Measurements from ENCODE around the gene PRND.
"Not testable (repeated sequence)": the region's sequence is repeated elsewhere in the genome, so short reads cannot be mapped to it uniquely, and the experiment has no call there.

PRND gene

DNA sequence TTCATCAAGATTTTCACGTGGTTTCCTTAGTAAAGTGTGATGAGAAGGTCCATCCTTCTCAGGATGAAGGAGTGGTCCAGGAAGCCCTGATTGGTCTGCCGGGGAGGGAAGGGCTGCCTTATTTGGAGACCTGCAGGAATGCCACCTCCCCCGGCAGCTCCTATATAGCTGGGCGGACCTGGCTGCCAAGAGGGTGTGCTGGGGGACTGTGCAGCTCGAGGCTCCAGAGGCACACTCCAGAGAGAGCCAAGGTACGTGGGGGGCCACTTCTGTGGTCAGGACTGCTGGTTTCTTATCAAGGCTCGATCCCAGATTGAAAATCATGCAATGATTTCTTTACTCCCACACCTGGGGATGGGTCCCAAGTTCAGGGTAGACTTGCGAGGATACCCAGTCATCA is at the start of gene PRND:
Gene PRND (plus strand): TSS at position 191 of the 400 bp plus-strand sequence. CDS start 2,643 bp downstream, outside the sequence.
- FAIRE-seq: no peak

- no peak for FAIRE-seq
These were observed 48.8 kb upstream of the PRND start for GRCh38 chr20:4672948-4673347.

- FAIRE-seq: no peak
These were observed 48.2 kb upstream of the PRND start for GRCh38 chr20:4673371-4674001.

DNA sequence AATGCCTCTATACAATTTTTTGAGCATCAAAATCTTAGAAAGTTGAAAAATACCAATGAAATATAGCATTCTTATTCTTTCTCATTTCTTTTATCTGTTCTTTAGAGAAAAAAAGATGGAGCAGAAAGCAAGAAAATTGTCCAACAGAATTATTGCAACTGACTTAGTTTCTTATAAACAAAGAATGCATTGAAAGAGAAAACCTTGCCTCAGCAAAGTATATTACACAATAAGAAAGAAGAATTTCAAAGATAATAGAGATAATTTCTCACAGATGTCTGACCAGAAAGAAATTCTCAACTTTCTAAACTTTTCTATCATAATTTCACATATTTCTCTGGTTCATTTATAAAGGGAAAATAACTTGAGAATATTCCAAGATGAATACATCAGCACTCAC is 47.0 kb upstream of the PRND start:
- no peak for FAIRE-seq

- FAIRE-seq: no peak
These were observed 43.9 kb upstream of the PRND start for GRCh38 chr20:4677846-4678245.

DNA sequence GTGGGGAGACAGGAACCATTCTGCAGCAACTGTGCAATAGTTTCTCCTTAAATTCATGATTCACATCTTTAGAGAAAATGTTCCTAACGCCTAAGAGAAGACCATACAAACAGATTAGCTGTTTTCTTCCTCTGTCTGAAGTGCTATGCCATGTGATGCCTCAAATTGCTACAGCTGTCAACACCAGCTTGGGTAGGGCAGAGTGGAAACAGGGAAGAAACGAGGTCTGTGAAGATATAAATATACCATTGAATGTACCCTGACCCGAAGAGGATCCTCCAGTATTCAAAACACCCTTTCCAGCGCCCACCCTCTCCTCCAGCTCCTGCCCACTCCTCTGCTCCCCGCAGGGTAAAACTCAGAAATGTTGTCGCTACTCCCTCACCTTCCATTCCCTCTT is 40.3 kb upstream of the PRND start:
- no peak for FAIRE-seq

GRCh38 chr20:4681991-4682401 is 39.7 kb upstream of the PRND start:
- no peak for FAIRE-seq

GRCh38 chr20:4682682-4683081 is 39.0 kb upstream of the PRND start:
- FAIRE-seq: no peak

DNA sequence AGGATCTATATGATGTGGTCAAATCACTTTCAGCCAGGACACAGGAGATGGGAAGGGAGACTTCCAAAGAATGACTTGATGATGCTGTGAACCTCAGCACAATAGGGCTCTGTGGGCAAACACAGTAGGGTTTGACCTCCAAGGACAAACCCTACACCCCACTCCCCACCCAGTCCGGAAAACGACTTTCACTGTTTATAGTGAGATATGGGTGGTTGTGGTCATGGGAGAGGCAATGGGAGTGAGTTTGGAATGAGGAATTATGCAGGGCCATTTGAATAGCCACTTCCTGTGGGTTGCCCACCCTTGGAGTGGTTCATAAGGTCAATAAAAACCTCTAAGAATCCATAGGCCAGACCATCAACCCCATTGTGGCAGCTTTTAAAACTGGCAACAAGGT is 38.4 kb upstream of the PRND start:
- no peak for FAIRE-seq

DNA sequence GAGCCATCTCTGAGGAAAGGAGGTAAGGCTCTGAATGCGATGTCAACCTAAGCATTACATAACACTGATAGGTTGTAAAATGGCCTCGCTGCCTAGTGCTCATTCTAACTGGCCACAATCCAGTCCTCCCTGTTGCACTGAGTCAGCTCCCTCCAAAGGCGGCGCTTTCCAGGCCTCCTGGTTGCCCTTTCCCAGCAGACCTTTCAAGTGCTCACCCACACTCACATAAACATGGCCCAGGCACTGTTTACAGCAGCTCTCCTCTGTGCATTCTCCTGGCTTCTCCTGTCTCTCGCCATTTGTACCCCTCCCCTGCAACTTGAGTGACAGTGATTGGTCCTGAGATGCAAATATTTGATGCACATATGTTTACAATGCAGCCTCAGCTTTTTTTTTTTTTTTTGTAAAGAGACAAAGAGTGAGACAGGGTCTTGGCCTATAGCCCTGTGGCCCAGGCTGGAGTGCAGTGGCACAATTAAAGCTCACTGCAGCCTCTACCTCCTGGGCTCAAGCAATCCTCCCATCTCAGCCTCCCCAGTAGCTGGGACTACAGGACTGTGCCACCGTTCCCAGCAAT is 36.8 kb upstream of the PRND start:
- FAIRE-seq: peak; percentile 81

DNA sequence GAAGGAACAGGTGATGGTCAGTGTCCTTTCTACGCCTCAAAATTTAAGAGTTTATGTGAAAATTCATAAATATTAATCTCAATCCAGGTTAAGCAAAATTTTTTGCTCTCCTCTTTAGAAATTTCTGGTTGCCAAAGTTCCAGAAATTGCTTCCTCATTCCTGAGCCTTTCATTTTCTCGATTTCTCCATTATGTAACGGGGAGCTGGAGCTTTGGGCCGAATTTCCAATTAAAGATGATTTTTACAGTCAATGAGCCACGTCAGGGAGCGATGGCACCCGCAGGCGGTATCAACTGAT is 35.8 kb upstream of the PRND start:
- peak; percentile 98 for FAIRE-seq

- no peak for FAIRE-seq
These were observed 33.4 kb upstream of the PRND start for GRCh38 chr20:4688305-4688704.

DNA sequence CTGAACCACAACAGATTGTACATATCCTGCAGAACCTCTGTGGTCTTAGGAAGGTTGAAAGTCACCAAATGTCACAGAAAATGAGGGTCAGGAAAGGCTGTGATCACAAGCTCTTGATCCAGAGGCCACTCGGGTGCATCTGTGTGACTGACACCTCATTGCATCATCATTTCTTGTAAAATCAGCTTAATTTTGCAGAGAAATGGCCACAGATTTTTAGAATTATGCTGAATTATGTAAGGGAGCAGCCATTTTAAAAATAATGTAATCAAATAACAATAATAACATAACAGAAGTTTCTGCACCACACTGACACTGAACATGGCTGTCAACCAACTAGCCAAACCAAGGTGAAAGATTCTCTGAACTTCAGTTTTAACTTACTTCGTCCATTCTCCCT is 32.5 kb upstream of the PRND start:
- FAIRE-seq: no peak

DNA sequence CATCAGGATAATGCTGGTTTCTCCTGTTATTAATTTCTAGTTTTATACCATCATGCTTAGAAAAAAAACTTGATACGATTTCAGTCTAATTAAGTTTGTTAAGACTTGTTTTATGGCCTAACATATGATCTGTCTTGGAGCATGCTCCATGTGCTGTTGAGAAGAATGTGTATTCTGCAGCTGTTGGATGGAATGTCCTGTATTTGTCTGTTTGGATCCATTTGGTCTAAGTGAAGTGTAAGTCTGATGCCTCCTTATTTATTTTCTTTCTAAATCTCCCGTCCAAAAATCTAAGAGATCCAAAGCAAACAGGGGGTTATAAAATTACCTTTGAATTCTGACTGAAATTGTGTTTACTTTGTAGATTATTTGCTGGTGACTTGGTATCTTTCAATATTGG is 30.0 kb upstream of the PRND start:
- FAIRE-seq: peak; percentile 3

GRCh38 chr20:4694076-4694475 is 27.6 kb upstream of the PRND start:
- FAIRE-seq: no peak

DNA sequence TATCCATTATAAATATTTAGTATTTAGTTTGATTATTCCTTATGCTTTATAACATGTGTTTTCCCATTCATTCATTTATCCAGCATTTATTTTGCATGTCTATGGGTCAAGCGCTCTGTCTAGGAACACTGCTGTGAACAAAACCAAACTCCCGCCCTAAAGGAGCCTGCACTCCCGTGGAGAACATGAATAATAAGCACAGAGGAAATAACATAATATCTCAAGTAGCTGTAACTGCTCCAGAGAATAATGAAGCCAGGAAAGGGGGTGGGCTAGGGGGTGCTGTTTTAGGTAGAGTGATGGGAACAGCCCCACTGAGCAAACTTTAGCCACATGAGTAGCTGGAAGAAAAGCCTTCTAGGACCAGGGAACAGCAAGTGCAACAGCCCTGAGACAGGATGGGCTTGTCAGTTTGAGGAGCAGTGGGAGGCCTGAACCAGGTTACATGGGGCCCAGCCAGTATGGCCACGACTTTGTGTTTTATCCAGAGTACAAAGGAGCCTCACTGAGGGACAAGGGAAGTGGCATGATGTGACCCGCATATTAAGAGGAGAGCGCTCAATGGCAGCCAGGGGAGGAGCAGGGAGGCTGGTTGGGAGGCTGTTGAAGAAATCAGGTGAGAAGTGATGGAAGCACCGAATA is 24.4 kb upstream of the PRND start:
- FAIRE-seq: no peak

DNA sequence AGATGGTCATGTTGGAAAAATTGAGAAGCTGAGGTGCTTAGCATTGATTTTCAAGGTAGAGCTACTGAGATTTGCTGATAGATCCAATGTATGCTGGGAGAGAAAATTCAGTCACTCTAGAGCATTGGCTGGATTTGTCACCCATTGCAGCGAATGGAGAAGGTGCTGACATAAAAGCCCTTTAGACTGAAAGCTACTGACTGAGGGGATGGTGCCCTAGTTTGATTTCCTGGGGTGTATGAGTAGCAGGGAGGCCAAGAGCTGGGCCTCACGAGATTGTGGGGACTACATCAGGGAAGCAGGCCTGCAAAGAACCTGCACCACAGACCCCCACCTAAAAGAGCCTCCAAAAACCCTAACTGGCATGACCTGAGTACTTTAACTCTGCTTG is 23.9 kb upstream of the PRND start:
- FAIRE-seq: no peak

GRCh38 chr20:4699216-4699615 is 22.5 kb upstream of the PRND start:
- no peak for FAIRE-seq

DNA sequence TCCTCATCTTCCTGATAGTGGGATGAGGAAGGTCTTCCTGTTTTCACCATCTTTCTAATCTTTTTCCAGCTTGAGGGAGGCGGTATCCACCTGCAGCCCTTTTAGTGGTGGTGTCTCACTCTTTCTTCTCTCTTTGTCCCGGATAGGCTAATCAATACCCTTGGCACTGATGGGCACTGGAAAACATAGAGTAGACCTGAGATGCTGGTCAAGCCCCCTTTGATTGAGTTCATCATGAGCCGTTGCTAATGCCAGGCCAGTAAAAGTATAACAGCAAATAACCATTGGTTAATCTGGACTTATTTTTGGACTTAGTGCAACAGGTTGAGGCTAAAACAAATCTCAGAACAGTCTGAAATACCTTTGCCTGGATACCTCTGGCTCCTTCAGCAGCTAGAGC is 21.8 kb upstream of the PRND start:
- no peak for FAIRE-seq

GRCh38 chr20:4702562-4703280 is 19.0 kb upstream of the PRND start:
- FAIRE-seq: no peak

- no peak for FAIRE-seq
These were observed 18.4 kb upstream of the PRND start for GRCh38 chr20:4703281-4703676.

DNA sequence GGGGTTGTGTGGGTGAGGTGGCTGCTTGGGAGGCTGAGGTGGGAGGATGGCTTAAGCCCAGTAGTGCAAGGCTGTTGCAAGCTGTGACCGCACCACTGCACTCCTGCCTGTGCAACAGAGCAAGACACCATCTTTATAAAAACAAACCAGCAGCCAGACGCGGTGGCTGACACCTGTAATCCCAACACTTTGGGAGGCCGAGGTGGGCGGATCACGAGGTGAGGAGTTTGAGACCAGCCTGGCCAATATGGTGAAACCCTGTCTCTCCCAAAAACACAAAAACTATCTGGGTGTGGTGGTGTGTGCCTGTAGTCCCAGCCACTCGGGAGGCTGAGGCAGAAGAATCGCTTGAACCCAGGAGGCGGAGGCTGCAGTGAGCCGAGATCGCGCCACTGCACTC is 14.8 kb upstream of the PRND start:
- FAIRE-seq: not testable (repeated sequence)

- no peak for FAIRE-seq
These were observed 13.7 kb upstream of the PRND start for GRCh38 chr20:4708036-4708435.

DNA sequence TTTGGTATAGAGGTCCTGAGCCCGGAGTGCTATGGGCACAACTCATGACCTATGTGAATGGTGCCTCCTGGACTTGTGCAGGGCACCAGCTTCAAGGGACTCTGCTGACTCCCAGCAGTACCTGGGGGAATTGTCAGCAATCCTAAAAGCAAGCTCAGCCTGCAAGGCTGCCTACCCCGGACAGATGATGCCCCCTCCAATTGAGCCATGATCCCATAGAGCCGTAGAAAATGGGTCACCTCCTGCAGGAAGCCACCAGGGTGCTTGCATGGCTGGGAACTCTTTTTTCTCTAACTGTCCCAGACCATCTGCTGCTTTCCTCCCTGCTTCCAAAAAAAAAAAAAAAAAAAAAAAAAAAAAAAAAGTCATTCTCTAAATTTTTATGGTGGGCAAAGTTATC is 12.9 kb upstream of the PRND start:
- no peak for FAIRE-seq

Measured in A204.1 (cell line).